Colon (tissue), 2 donors: Measurements from ENCODE around the gene PRKAA1.
"Not testable (repeated sequence)": the region's sequence is repeated elsewhere in the genome, so short reads cannot be mapped to it uniquely, and the experiment has no call there.

Experiments
- FAIRE-seq: peaks from 2 replicates; lab custom pipeline; 2012; peaks lifted over from hg19 to GRCh38; lab: Jason Lieb, UNC
- donor health status: control.
- donor health status: control.

Gene PRKAA1

DNA sequence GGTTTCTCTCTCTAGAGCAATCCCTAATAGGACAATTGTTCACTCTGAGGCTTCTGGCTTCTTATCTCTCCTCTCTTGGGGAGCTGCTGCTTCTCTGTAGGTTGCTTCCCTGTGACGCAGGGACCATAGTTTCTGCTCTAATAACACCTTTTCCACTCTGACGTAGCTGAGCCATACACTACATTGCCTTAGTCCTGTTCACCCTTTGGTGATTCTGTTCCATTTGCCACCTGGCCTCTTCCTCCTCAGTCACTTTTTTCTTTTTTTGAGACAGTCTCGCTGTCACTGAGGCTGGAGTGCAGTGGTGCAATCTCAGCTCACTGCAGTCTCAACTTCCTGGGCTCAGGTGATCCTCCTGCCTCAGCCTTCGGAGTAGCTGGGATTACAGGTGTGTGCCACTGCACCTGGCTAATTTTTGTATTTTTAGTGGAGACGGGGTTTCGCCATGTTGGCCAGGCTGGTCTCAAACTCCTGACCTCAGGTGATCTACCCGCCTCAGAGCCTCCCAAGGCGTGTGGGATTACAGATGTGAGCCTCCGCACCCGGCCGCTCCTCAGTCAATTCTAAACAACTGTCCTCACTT, 27.4 kb upstream of the PRKAA1 start:
- FAIRE-seq, result not testable (repeated sequence)

DNA sequence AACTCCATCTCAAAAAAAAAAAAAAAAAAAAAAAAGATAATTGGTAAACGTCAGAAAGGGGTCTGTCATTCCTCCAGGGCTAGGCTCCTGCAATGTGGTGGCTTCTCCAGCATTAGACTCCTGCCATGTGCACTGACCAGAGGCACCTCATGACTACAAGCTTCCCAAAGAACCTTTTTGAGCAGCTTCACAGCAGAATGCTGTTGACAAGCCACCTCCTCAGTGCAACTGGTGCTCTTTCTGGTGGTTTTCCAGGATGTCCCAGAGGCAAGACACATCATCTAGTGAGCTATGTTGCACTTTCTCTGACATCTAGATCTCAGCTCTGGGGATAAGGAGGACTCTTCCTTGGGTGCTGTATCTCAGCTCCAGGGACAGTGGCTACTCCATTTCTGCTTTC, 25.3 kb upstream of the PRKAA1 start:
- no peak for FAIRE-seq

DNA sequence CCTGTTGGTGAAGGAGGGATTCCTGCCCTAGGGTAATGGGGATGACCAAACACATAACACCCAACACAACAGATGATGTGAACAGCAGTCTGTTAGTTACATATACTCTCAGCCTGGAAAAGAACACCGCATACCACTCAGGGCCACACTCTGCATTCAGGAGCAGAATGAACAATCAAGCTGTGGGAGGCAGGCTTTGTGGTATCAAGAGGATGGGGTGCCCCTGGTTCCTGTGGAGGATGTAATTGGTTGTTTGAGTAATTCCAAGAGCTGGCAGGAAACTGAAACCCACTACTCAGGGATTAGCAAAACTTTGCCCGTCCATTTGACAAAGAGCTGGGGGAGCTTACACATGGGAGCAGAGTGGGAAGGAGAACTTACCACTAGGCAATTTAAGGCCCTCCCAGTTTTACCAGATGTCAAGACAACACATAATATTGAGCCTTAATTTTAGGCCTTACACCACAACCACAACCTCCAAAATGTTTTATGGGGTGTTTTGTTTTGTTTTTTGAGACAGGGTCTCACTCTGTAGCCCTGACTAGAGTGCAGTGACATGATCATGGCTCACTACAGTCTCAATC, 15.6 kb upstream of the PRKAA1 start:
- FAIRE-seq, result no peak

DNA sequence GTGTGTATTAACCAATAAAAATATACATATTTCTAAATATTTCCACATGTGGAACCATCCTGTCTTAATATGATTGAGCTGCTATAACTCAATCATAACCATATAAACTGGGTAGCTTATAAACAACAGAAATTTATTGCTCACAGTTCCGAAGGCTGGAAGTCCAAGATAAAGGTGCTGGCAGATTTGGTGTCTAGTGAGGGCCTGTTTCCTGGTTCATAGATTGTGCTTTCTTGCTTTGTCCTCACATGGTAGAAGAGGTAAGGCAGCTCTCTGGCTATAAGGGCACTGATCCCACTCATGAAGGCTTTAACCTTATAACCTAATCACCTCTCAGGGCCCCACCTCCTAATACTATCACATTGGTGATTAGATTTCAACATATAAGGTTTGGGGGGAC, 14.0 kb upstream of the PRKAA1 start:
- FAIRE-seq, result no peak

DNA sequence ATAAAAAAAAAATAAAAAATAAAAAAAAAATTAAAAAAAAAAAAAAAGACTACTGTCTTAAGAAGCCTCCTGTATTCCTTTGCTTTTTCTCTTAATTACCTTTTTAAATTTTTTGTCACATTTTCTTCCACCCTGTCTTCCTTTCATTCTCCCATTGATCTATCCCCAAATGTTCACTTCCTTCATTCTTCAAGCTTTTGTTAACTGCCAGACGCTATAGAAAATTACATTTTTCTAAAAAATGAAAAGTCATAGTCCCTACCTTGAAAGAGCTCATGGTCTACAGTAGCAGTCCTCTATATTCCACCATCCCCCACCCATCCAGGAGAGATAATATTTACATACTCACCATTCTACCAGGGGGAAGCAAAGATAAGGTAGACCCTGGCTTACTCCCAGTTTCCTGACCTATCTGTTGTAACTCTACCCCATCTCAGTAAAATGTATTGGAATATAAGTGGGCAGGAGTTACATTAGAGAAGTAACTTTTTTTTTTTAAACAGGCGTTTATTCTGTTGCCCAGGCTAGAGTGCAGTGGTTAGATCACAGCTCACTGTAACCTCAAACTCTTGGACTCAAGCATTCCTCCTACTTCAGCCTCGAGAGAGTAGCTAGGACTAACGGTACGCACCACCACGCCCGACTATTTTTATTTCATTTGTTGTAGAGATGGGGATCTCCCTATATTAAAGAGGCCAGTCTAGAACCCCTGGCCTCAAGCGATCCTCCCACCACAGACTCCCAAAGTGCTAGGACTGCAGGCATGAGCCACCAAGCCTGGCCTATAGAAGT, 3.8 kb upstream of the PRKAA1 start:
- no peak for FAIRE-seq

DNA sequence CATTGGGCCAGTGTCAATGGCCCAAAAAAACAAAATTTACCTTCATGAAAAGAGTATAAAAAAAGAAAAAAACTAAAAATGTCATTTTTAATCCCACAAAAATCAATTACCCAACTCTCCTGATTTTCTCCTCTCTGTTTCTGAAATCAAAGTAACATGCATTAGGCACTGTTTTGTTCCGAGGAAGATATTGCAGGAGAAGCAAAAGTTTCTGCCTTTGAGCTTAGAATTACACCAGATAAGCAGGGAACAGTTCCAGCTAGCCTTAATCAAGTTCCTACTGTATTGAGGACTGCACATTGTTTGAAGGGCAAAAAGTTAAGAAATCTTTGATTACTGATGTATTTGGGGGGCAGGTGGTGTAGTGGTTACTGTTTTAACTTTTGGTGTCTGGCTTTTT, 1.1 kb upstream of the PRKAA1 start:
- FAIRE-seq, result no peak

DNA sequence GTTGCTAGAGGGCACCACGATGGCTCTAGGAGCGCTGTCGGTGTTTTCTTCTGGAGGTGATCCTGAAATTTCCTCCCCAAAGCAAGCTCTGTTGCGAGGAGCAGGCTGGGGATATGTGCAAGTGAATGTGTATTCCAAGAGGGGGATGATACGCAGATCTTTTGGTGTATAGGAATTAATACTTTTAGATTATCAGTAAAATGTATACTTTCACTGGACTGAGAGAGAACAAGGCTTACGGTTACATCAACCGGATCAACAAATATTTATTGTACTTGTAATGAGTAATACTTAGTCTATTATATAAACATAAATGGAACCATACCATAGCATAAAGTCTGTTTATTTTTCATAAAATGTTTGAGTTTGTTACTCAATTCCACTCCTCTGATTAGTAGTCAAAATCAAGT, 632 bp upstream of the PRKAA1 start:
- FAIRE-seq, result no peak

DNA sequence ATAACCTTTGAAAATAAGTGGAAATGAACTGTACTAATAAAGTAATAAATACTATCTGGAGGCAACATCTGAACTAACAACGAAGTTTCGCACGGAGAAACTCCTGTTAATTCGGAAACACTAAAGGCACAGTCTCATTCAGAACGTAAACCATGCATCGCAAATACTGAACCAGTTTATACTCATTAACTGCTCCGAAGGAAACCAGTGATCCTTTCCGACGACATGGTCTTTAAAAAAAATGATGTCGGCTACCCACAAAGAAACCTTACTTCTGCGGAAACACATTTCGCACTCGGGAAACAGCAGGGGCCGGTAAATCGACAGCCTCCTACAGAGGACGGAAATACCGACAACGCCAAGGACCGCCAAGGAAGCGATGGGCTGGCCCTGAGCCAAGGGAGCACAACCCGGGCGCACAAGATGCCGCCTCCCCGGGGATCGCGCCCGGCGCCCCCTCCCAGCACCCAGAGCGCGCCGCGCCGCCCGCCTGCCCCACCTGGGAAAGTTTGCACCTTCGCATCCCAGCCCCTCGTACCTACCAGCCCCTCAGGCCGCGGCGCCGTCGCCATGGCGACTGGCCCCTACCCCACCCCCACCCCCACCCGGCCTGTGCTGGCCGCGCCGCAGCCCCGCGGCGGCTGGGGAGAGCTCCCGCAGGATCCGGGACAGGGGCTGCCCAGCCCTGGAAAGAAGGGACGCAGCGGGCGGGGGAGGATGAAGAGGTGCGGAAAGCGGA, 732 bp downstream of the PRKAA1 start:
- no peak for FAIRE-seq

DNA sequence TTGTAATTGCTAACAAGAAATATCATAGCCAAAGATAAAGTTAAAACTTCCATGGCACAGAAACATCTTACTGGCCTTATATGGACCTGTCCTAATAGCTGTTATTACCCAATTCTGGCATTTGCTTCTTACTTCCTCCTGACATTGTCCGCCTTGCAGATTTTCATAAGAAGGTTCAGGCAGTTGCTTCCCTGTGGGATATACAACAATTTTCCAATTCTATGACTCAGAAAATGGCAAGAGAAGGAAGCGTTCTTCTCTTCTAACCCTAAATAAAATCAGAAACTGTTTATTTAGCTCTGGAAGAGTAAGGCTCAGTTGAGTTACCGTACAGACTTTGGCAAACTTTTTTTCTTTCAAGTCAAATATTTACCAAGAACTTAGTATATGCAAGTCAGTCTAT, 1.7 kb downstream of the PRKAA1 start:
- no peak for FAIRE-seq

DNA sequence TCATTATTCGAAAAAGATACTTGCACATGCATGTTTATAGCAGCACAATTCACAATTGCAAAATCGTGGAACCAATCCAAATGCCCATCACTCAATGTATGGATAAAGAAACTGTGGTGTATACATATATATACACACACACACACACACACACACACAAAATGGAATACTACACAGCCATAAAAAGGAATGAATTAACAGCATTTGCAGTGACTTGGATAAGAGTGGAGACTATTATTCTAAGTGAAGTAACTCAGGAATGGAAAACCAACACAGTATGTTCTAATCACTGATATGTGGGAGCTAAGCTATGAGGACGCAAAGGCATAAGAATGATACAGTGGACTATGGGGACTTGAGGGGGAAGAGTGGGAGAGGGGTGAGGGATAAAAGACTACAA, 3.3 kb downstream of the PRKAA1 start:
- not testable (repeated sequence) for FAIRE-seq

DNA sequence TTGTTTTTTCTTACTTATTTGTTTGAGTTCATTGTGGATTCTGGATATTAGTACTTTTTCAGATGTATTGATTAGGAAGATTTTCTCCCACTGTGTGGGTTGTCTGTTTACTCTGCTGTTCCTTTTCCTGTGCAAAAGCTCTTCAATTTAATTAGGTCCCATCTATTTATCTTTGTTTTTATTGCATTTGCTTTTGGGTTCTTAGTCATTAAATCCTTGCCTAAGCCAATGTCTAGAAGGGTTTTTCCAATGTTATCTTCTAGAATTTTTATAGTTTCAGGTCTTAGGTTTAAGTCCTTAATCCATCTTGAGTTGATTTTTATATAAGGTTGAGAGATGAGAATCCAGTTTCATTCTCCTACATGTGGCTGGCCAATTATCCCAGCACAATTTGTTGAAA, 3.8 kb downstream of the PRKAA1 start:
- FAIRE-seq, result not testable (repeated sequence)

DNA sequence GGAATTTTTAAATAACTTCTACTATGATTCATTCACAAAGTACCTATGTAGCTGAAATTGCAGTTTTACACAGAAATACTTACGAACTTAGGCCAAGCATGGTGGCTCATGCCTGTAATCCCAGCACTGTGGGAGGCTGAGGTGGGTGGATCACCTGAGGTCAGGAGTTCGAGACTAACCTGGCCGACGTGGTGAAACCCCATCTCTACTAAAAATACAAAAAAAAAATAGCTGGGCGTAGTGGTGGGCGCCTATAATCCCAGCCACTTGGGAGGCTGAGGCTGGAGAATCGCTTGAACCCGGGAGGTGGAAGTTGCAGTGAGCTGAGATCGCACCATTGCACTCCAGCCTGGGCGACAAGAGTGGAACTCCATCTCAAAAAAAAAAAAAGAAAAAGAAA, 5.5 kb downstream of the PRKAA1 start:
- FAIRE-seq, result not testable (repeated sequence)

DNA sequence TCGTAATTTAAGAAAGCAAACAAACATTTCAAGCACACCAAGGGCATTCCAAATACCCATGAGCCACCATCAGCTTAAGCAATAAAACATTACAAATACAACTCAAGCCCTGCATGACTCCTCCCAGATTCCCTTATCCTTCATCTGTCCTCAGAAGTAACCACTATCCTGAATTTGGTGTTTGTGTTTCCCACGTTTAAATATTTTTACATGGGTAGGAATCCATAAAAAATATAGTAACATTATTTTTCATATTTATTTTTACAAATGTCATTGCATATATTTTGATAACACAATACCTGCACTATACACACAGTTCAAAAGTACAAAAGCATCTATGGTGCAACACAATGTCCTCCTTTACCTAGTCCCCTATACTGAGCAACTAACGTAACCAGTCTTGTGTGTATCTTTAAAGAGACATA, 6.4 kb downstream of the PRKAA1 start:
- no peak for FAIRE-seq

DNA sequence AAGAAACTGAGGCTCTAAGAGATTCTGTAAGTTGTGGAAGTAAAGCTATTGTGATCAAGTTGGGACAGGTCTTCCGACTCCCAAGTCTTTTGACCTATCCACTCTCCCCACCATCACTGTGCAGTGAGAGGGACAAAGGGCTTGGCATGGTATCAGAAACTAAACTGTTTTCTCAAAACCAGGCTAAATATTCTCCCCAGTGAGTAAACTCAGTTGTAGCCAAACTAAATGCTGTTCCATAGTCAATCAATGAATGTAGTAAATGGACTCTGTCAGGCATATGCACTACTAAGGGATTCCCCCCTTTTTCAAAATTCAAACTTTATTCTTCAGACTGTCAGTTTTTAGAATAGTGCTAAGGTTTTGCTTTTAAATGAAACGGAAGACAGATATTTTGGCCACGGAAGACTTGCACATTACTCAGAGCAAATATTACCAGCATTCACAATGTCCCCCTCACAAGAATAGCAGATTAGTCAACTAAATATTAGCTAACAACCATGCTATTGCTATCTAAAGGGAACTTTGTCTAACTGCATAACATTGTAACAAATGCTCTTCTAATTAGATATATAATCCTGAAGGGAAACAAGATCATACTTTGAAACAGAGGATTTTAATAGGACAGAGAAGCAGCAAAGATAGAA, 7.1 kb downstream of the PRKAA1 start:
- FAIRE-seq, result no peak

DNA sequence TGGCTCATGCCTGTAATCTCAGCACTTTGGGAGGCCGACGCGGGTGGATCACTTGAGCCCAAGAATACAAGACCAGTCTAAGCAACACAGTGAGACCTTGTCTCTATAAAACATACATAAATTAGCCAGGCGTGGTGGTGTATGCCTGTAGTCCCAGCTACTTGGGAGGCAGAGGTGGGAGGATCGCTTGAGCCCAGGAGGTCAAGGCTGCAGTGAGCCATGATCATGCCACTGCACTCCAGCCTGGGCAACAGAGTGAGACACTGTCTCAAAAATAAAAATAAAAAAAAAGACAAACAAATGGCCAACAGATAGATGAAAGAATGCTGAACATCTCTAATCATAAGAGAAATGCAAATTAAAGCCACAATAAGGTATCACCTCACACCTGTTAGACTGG, 9.2 kb downstream of the PRKAA1 start:
- not testable (repeated sequence) for FAIRE-seq

DNA sequence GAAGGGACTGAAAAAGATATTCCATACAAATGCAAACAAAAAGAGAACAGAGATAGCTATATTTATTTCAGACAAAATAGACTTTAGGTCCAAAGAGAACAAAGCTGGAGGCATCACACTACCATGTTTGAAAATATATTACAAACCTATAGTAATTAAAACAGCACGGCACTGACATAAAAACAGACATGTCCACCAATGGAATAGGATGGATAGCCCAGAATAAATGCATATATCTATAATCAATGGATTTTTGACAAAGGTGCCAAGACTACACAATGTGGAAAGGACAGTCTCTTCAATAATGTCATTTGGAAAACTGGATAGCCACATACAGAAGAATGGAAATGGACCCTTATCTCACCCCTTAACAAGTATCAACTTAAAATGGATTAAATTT, 10.2 kb downstream of the PRKAA1 start:
- FAIRE-seq, result no peak

DNA sequence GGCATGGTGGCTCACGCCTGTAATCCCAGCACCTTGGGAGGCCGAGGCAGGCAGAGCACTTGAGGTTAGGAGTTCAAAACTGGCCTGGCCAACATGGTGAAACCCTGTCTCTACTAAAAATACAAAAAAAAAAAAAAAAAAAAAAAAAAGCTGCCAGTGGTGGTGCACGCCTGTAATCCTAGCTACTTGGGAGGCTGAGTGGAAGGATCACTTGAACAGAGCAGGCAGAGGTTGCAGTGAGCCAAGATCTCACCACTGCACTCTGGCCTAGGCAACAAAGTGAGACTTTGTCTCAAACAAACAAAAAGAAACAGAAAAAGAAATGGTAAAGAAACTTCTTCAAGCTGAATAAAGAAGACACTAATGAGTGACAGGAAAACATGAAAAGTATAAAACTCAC, 11.5 kb downstream of the PRKAA1 start:
- FAIRE-seq, result not testable (repeated sequence)

DNA sequence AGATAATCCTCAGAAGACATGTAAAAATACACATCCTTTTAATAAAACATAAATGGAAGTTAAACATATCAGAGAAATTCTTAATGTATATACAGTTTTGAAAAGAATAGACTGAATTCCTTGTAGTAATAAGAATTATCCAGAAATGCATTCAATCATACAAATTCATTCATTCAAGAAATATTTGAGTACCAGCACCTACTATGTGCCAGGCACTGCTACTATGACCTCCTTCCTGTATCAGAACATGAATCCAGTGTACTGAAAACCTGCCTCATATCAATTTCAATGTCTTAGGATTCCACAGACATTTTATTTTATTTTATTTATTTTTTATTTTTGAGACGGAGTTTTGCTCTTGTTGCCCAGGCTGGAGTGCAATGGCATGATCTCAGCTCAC, 13.3 kb downstream of the PRKAA1 start:
- no peak for FAIRE-seq

DNA sequence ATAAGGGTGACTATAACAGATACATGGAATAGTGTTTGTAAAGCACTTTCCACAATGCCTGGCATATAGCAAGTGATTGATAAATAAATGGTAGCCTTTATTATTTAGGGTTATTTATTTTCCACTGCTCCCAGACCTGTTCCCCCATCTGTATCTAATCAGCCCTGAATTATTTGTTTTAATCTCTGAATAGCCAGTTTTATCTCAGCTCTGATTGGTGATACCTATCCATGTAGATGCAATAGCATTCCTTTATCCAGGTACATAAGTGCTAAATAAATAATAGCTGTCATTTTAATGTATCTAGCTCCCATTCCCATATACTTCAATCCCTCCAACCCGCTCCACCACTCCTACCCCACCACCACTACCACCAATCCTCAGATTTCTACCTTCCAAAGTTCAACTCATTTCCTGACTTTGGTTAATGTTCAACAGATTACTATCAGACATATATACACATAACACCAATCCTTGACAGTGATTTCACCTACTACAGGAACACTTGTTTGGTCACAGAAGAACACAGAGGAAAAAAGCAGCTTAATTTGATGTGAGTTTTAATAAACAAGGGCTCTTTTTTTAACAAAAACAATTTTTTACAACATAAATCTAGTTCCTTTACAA, 14.0 kb downstream of the PRKAA1 start:
- FAIRE-seq, result peak; percentile 84

DNA sequence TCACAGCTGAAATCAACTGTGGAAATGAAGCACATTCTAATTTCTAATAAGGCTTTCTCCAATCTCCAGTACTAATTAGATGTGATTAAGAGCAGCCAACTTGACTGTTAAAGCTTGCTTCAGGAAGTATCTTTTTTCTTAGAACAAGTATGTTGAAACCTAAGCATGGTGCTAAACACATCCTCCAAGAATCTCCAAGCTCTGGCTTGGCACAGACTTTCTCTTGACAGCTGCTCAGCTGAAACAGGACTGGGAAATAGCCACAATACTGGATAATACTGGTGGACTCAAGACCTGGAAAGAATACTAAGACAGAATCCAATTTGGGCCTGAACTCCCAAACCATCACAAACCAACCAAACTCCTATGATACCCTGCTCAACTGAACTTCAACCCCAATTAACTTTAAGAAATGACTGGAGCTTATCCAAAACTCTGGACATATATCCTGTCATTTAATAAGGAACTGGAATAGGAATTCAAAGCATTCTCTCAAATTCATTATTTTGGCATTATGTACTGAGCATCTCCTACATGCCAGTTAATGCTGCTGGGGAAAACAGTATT, 16.2 kb downstream of the PRKAA1 start:
- no peak for FAIRE-seq

DNA sequence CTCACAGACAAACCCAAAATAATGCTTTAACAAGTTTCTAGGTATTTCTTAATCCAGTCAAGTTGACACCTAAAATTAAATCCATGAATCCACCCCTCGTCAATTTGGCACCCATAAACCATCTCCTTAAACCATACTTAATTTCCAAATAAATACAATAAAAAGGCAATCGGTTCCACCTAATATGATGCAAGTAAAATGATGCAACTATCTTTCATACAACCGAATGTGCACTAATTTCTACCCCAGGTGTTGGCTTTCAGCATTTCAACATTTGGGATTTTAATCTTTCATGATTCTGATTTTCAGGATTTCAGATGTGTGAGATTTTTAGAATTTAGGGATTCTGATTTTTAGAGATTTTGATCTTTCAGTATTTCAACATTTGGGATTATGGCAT, 17.3 kb downstream of the PRKAA1 start:
- no peak for FAIRE-seq

DNA sequence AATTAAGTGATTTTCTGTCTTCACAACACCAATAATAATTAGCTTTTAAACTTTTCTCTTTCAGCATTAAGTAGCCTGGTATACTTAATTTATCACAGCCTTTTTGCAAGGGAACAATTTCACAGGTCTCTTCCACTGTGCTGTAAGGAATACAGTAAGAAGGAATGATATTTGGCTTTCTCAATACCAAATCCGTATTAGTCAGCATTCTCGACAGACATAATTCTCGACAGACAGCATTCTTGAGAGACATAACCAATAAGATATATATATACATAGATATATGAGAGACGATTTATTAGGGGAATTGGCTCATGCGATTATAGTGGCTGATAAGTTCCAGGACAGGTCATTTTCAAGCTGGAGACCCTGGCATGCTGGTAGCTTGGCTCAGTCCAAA, 18.0 kb downstream of the PRKAA1 start:
- FAIRE-seq, result no peak
